CD4-positive, alpha-beta T cell treated with Interleukin-17A for 1 hour (primary cell): ENCODE results near the gene CTPS1.

Experiments
- DNase-seq: peaks from one replicate; pipeline ENCODE4 v3.0.0-alpha.2; 2020

The CTPS1 gene

GRCh38 chr1:40979241-40980067 is at the start of gene CTPS1:
Gene CTPS1, plus strand, starts transcription at chr1:40979696. Its CDS starts 3,595 bp downstream, at chr1:40983291.
- peak; percentile 95 for DNase-seq

- DNase-seq, result no peak
Measured at GRCh38 chr1:40930174-40930964, 49.1 kb upstream of the CTPS1 start.

DNA sequence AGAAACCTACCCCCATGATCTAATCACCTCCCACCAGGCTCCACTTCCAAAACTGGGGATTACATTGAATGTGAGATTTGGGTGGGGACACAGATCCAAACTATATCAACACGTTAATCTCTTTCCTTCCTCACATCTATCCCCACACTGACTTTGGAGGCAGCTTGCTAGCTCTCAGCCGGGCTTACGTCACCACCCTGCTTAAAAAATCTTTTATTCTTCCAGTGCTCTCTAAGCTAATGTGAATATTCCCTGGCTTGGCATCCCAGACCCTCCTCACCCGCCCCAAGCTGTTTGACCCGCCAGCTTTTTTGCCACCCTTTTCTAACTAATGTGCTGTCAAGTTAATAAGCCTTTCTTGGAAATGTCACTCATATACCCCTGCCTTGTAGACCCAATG is 47.9 kb upstream of the CTPS1 start:
- DNase-seq, result no peak

DNA sequence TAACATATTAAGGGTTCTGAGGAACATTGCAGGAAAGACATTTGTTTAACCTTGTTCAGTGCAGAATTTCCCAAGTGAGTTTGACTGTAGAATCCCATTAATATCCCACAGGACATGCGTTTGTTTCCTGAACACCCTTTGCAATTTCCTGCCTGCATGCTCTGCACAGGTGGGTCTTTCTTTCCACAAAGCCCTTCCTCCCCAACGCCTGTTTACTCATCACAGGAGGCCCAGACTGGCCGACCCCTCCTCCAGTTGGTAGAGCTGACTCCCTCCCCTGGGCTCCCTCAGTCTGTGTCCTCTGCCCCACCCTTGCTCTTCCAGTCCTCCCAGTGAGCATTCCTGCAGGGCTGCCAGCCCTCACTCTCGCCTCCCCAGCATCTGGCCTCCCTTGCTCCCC is 47.5 kb upstream of the CTPS1 start:
- DNase-seq, result no peak

- no peak for DNase-seq
Measured at GRCh38 chr1:40936931-40937339, 42.6 kb upstream of the CTPS1 start.

DNA sequence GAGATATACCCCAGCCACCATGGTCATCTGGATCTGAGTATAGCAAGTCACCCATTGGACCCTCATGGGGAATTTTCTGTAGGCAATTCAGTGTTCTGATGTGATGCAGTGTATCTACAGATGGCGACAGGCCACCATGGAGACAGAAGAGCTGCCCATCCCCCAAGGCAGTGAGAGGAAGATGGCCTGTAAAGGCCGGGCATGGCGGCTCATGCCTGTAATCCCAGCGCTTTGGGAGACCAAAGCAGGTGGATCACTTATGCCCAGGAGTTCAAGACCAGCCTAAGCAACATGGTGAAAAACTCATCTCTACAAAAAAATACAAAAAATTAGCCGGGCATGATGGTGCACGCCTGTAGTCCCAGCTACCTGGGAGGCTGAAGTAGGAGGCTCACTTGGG is 41.1 kb upstream of the CTPS1 start:
- no peak for DNase-seq

- DNase-seq, result no peak
Measured at GRCh38 chr1:40939320-40940059, 40.0 kb upstream of the CTPS1 start.

DNA sequence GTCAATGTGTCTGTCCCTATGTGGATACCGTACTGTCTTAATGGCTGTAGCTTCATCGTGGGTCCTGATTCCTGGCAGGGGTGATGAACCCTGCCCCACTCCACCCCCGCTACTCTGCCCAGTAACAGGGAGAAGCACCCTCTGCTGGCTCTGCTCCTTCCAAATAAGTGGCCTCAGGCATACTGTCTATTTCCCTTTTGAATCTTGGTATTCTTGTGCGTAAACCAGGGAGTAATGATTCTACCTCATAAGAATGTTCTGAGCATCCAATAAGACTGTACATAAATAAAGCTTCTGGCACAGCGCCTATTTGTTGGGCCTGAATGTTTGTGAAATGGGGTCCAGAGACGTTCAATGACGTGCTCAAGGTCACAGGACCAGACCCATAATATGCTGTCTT is 35.2 kb upstream of the CTPS1 start:
- no peak for DNase-seq

DNA sequence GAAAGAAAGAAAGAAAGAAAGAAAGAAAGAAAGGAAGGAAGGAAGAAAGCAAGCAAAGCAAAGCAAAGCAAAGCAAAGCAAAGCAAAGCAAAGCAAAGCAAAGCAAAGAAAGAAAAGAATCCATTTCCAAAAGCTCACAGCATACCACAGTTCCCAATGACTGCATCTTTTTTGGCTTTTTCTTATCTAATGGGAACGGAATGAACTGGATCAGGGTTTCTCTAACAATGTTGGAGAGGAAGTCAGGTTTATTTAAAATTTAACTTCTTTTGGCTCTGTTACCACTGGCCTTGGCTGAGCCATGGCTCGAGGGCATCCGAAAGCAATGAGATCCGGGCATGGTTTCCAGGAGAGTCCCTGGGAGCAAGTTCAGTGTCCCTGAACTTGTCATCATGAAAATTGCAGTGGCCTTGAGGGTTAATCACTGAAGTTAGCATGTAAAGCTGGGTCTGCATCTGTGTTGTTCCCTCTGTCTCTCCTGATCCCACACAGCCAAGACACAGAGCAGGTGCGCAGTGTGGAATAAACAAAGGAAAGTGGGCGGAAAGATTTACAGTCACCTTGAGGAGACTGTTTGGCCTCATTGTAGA is 34.6 kb upstream of the CTPS1 start:
- no peak for DNase-seq

GRCh38 chr1:40945491-40945973 is 34.0 kb upstream of the CTPS1 start:
- DNase-seq, result no peak

GRCh38 chr1:40948741-40949443 is 30.6 kb upstream of the CTPS1 start:
- DNase-seq, result peak; percentile 55

DNA sequence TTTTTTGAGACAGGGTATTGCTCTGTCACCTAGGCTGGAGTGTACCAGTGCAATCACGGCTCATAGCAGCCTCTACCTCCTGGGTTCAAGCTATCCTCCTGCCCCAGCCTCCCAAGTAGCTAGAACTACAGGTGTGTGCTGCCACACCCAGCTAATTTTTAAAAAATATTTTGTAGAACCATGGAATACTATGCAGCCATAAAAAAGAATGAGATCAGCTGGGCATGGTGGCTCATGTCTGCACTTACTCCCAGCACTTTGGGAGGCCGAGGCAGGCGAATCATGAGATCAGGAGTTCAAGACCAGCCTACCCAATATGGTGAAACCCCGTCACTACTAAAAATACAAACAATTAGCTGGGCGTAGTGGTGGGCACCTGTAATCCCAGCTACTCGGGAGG is 29.9 kb upstream of the CTPS1 start:
- no peak for DNase-seq

DNA sequence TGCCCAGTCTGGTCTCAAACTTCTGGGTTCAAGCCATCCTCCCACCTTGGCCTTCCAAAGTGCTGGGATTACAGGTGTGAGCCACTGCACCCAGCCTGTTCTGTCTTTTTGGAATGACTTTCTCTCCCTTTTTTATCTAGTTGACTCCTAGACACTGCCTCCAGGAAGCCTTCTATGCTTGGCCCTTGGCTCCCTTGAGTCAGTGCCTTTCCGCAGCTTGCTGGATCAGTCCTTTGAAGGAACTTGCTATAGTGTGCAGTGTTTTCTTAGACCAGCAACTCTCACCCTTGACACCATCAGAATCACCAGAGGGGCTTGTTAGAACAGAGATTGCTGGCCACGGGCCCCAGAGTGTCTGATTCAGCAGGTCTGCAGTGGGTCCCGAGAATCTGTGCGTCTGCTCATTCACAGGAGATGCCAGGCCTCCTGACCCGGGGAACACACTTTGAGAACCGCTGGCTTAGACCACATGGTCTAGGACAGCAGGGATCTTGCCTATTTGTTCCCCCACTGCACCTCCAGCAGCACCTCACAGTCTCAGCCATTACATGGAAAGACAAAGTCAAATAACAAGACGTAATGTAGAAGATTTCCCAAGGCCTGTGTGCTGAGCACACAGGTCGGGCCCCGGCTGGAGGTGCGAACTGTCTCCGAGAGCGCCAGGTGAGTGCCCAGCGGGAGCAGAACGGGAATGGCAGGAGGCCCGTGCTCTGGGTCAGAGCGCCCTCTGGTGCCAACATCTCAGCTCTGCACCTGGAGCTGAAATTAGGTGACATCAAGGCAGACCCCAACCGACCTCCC is 27.4 kb upstream of the CTPS1 start:
- DNase-seq, result peak; percentile 55

- no peak for DNase-seq
Measured at GRCh38 chr1:40952744-40953315, 26.7 kb upstream of the CTPS1 start.

DNA sequence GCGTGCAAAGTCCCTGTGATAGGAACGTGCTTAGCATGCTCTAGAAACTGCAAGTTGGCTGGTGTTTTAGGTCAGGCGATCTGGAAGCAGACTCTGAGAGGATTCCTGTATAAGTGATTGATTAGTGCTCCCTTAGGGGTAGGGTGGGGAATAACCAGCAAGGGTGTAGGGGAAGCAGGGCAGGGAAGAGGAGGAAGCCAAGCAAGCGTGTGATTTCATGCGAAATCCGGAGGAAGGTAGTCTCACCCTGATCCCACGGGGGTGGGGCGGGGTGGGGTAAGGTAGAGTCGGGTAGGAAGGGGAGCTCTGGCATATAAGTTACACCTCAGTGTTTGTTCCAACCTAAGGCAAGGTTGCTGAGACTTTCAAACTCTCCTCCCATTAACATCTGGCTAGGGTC is 24.9 kb upstream of the CTPS1 start:
- DNase-seq, result no peak

- DNase-seq, result no peak
Measured at GRCh38 chr1:40955266-40955665, 24.2 kb upstream of the CTPS1 start.

- DNase-seq, result no peak
Measured at GRCh38 chr1:40956407-40956806, 23.1 kb upstream of the CTPS1 start.

DNA sequence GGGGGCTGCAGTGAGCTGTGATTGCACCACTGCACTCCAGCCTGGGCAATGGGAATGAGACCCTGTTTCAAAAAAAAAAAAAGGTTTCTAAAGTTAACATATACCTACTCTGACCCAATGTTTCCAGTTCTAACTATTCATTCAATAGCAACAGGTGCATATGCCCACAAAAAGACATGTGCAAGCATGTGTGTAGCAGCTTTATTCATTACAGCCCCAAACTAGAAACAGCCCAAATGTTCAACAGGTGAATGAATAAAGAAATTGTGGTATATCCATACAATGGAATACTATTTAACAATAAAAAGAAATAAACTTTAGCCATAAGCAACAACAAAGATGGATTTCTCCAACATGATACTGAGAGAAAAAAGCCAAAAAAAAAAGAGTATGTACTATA is 21.3 kb upstream of the CTPS1 start:
- DNase-seq, result no peak

- no peak for DNase-seq
Measured at GRCh38 chr1:40965531-40965930, 14.0 kb upstream of the CTPS1 start.

DNA sequence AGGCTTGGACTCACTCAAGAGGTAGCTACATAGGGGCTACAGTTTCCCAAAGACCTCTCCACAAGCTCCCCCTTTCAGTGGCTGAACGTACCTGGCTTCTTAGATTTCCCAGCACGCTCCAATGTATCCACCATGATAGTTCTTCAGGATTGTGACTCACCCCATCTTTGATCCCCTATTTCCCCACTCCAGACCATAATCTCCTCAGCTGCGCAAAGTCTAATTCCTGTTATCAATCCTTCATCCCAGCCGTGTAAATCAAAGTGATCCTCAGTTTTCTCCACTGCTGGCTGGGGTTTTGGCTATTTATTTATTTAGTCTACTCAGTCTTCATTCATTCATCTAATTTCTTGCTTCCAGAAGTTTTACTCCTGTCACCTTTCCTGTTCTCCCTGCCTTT is 13.1 kb upstream of the CTPS1 start:
- no peak for DNase-seq

DNA sequence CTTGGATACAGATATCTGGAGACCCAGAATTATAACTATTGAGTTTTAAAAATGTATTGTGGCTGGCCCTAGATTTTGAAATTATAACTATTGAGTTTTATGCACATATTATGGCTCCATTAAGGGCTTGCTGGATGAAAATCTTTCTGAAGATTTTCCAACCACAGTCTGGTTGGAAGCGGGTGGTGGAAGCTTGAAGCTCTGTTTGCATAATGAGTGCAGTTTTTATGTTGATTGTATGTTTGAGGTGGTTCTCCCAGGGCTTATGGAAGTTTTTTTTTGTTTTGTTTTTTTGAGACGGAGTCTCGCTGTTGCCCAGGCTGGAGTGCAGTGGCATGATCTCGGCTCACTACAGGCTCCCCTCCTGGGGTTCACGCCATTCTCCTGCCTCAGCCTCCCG is 10.1 kb upstream of the CTPS1 start:
- no peak for DNase-seq
